Tibial nerve (tissue), 4 donors: ENCODE results near the gene MAGI2. TPM values are rescaled to one million over a fixed set of nuclear protein-coding genes. Genes with fewer than 3 reads are reported as not detected.

Experiments
- DNase-seq, 2 donors: peaks; one replicate each; pipeline ENCODE4 v3.0.0-alpha.2; 2019; ENCODE audit warnings: low spot score in 2 of 2
- H3K27ac ChIP-seq, 4 donors: fragments of 200-600 bp; sonication (generic) in 3 of 4; one replicate each; pipeline ENCODE4 v1.5.1; 2017 to 2019; ENCODE audit warnings: mild to moderate bottlenecking in 1 of 4
- H3K27me3 ChIP-seq, 2 donors: fragments of 200-600 bp; sonication (generic) in 1 of 2; one replicate each; pipeline versions ENCODE4 v1.5.1 to v1.6.0; 2017 to 2019
- H3K36me3 ChIP-seq, 3 donors: fragments of 200-600 bp; sonication (generic); one replicate each; pipeline ENCODE4 v1.5.1; 2018 to 2019
- H3K4me1 ChIP-seq, 4 donors: fragments of 200-600 bp; sonication (generic) in 3 of 4; one replicate each; pipeline ENCODE4 v1.5.1; 2017 to 2019
- H3K4me3 ChIP-seq, 4 donors: fragments of 200-600 bp; sonication (generic) in 3 of 4; one replicate each; pipeline ENCODE4 v1.5.1; 2017 to 2019; ENCODE audit warnings: mild to moderate bottlenecking in 1 of 4, moderate library complexity in 1 of 4
- H3K9me3 ChIP-seq, 4 donors: fragments of 200-600 bp; sonication (generic) in 3 of 4; one replicate each; pipeline ENCODE4 v1.5.1; 2017 to 2019
- EP300 ChIP-seq, 2 donors: sonication (generic); formaldehyde crosslinking; IDR thresholded peaks; one replicate each; pipeline ENCODE4 v1.6.1; 2017; ENCODE audit warnings: antibody characterized with exemption in 2 of 2, mild to moderate bottlenecking in 1 of 2
- POLR2A ChIP-seq, 2 donors: fragments of 450-650 bp; IDR thresholded peaks; one replicate each; pipeline ENCODE4 v1.6.1; 2017; ENCODE audit warnings: antibody characterized with exemption in 2 of 2, mild to moderate bottlenecking in 2 of 2, moderate library complexity in 2 of 2
- WGBS, 2 donors: methylation state at CpG; one replicate each; pipeline ENCODE4 v1.1.5; 2018; 5-methylcytosine and 5-hydroxymethylcytosine counted together
- total RNA-seq, 4 donors: library from RNA; depleted of rRNA; stranded (reverse); fragments of >200 nt; gene quantifications; one replicate each; pipeline ENCODE4 v1.1.0, GENCODE V29; 2016
- TF ChIP-seq, protein P1 (sequence below), 5 experiments: fragments of 200-600 bp in 3 of 5; fragments of 450-650 bp in 2 of 5; sonication (generic) in 3 of 5; IDR thresholded peaks; one replicate each; pipeline ENCODE4 v1.5.1; 2016 to 2019; ENCODE audit warnings: antibody characterized with exemption in 5 of 5, mild to moderate bottlenecking in 3 of 5, moderate library complexity in 2 of 5

Gene MAGI2
- total RNA-seq, 4 donors from 2014 or later: 33.6 to 58.2 (median 55.6) TPM

DNA sequence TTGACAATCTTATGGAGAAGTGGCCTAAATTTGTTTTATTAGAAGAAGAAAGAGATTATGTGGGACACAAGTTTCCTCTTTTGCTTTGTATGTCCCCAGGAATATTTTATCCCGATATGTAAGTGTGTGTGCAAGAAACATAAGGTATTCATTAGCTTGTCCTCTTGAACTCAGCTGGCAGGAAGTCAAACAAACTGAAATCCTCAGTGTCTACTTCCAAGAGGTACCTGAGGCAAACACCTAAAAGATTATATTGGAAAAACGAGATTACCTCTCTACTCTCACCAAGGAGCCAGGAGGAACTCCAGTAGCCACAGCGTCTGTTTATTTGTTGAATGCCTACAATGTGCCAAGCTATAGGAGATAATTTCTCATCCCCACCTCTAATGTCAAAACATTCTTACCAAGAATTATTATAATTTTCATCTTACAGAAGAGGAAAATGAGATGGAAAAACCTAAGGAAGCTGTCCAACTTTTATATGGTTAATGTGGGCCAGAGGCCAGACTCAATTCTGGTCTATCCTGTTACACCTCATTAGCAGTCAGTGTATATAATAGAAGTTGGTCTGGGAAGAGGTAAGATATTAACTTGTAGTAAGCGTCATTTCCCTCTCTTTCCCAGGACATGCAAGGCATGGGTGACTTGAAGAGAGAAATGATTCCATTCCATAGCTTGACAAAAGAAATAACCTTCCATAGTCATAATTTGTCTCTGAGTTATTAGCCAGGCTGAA, 692.7 kb downstream of the MAGI2 start:
- no peak for DNase-seq
- H3K27ac ChIP-seq: no peak overlapping the region
- no peaks in the 10 kb centered on the region for H3K9me3 ChIP-seq
- WGBS, 2 donors: 72 to 74% methylated on average over 4 of the region's 4 CpGs
- no peaks in the 10 kb centered on the region for H3K36me3 ChIP-seq
- no peaks in the 10 kb centered on the region for H3K27me3 ChIP-seq
- H3K4me3 ChIP-seq: no peak overlapping the region
- TF ChIP-seq, protein P1, sequence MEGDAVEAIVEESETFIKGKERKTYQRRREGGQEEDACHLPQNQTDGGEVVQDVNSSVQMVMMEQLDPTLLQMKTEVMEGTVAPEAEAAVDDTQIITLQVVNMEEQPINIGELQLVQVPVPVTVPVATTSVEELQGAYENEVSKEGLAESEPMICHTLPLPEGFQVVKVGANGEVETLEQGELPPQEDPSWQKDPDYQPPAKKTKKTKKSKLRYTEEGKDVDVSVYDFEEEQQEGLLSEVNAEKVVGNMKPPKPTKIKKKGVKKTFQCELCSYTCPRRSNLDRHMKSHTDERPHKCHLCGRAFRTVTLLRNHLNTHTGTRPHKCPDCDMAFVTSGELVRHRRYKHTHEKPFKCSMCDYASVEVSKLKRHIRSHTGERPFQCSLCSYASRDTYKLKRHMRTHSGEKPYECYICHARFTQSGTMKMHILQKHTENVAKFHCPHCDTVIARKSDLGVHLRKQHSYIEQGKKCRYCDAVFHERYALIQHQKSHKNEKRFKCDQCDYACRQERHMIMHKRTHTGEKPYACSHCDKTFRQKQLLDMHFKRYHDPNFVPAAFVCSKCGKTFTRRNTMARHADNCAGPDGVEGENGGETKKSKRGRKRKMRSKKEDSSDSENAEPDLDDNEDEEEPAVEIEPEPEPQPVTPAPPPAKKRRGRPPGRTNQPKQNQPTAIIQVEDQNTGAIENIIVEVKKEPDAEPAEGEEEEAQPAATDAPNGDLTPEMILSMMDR (IDR thresholded peaks at IDR 0.05): no peak
- TF ChIP-seq EP300 (IDR thresholded peaks at IDR 0.05) (no peak), POLR2A (IDR thresholded peaks at IDR 0.05) (no peak)
- no peaks in the 10 kb centered on the region for H3K4me1 ChIP-seq

DNA sequence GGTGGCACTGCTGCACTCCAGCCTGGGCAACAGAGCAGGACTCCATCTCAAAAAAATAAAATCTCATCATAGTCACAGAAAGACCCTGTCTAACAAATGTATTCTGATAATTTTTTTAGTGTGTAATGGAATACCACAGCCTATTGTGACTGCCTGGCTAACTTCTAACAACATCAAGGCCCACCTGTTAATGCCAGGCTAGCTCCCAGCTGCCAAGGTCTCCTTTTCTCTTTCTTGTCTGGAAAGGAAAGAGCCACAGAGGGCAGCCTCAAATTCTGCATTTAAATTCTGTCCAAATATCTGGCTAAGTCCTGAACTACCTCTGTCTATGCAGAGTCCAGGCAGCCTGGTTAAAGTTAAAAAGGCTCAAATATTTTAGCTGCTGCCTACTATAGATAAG, 700.9 kb downstream of the MAGI2 start:
- Histone ChIP-seq H3K36me3 (no peaks in the 10 kb centered on the region), H3K27ac (no peak overlapping the region), H3K4me1 (no peaks in the 10 kb centered on the region), H3K9me3 (peaks cover 0 to 11% (median 2%) of the 10 kb centered on the region in 4 donors), H3K4me3 (no peak overlapping the region), H3K27me3 (no peaks in the 10 kb centered on the region)
- DNase-seq: no peak
- TF ChIP-seq POLR2A (IDR thresholded peaks at IDR 0.05) (no peak), EP300 (IDR thresholded peaks at IDR 0.05) (no peak)

DNA sequence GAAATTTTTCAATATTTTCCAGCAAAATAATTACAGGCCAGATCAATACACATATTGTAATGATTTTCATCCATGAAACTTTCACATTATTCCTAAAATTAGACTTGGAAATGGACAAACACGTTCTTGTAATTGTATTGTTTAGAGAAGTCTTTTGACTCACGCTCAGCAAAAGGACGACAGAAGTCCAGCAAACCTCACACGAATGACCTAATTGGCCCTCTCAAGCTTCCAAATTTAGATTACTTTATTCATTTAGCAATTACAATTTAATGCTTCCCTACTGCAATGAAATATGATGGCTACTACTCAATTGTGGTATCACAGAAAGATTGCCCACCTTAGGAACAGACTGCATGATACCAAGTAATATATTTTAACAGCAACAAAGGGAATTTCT, 702.2 kb downstream of the MAGI2 start:
- WGBS, 2 donors: 61 to 62% methylated on average over 4 of the region's 4 CpGs
- Histone ChIP-seq H3K27me3 (no peaks in the 10 kb centered on the region), H3K36me3 (no peaks in the 10 kb centered on the region), H3K4me3 (no peak overlapping the region), H3K4me1 (no peaks in the 10 kb centered on the region), H3K27ac (no peak overlapping the region), H3K9me3 (peaks cover 0 to 11% (median 2%) of the 10 kb centered on the region in 4 donors)
- DNase-seq: no peak
- no peak for TF ChIP-seq EP300 (IDR thresholded peaks at IDR 0.05)
- TF ChIP-seq, protein P1 (IDR thresholded peaks at IDR 0.05): no peak
- TF ChIP-seq POLR2A (IDR thresholded peaks at IDR 0.05): no peak

DNA sequence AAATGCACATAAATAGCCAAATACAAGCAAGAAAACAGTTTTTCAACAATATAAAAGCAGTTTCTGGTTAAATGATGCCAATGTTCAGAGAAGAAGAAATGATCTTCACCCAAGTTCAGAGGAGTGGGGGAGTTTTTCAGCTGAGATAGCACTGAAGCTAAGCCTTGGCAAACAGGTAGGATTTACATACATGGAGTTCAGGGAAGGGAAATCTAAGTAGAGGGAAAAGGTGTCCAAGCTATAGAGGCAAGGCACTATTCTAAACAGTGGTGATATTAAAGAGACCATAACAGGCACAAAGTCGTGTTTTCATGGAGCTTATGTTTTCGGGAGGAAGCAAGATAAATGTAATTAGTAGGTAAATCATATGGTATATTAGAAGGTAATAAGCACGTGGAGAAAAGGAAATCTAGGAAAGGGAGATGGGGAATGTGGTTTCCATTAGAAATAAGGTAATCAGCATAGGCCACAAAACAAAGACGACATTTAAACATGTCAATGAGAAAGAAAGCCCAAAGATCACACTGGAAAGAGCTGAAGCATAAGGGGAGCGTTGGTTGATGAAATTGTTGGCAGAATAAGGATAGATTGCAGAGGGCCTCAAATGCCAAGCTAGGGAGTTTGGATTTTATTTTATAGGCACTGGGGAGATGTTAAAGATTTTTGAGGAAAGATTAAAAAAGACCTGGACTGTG, 704.3 kb downstream of the MAGI2 start:
- TF ChIP-seq, protein P1 (IDR thresholded peaks at IDR 0.05): no peak
- TF ChIP-seq POLR2A (IDR thresholded peaks at IDR 0.05): no peak
- TF ChIP-seq EP300 (IDR thresholded peaks at IDR 0.05): no peak
- no peaks in the 10 kb centered on the region for H3K27me3 ChIP-seq
- H3K4me1 ChIP-seq: no peaks in the 10 kb centered on the region
- no peak overlapping the region for H3K4me3 ChIP-seq
- peaks cover 0 to 11% (median 2%) of the 10 kb centered on the region in 4 donors for H3K9me3 ChIP-seq
- DNase-seq: no peak
- 51 to 57% methylated on average over 5 of the region's 5 CpGs for WGBS, 2 donors
- no peaks in the 10 kb centered on the region for H3K36me3 ChIP-seq
- H3K27ac ChIP-seq: no peak overlapping the region

DNA sequence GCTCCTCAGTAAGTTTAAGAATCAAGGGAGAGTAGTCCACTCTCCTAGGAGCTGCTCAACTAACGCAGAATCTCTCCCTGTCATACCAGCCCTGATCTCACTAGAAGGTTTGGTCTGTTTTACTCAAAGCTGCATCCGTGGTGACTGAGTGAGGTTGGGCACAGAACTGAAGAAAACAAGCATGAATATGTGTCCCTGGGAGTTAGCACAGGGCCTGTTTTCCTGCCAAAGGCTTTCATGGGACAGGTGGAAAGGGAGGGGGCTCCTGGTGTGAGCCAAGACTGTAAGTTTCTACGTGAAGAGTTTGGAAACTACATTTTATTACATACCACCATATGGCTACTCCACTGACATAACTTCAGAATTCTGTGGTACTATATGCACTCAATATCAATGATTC, 705.9 kb downstream of the MAGI2 start:
- TF ChIP-seq EP300 (IDR thresholded peaks at IDR 0.05) (no peak), POLR2A (IDR thresholded peaks at IDR 0.05) (no peak)
- TF ChIP-seq, protein P1 (IDR thresholded peaks at IDR 0.05): no peak
- WGBS, 2 donors: 65 to 76% methylated on average over 3 of the region's 3 CpGs
- H3K27ac ChIP-seq: no peak overlapping the region

More for the DNA sequence above, 705.9 kb downstream of the MAGI2 start:
- no peaks in the 10 kb centered on the region for H3K4me1 ChIP-seq
- no peaks in the 10 kb centered on the region for H3K36me3 ChIP-seq
- DNase-seq: no peak
- H3K4me3 ChIP-seq: no peak overlapping the region
- peaks cover 0 to 3% (median 0%) of the 10 kb centered on the region in 4 donors for H3K9me3 ChIP-seq
- no peaks in the 10 kb centered on the region for H3K27me3 ChIP-seq
